MM.1S (cell line): Measurements from ENCODE around the gene PSMB11.

Experiments
- DNase-seq: peaks from one replicate; pipeline ENCODE4 v3.0.0-alpha.2; 2015
- H2AFZ ChIP-seq: fragments of 300-600 bp; sonication (generic); 2 replicates; pipeline ENCODE4 v1.6.0; 2016; ENCODE audit warnings: antibody characterized with exemption, low read length
- H3F3A ChIP-seq: fragments of 300-600 bp; sonication (generic); 2 replicates; pipeline ENCODE4 v1.6.1; 2016; ENCODE audit warnings: mild to moderate bottlenecking, antibody characterized with exemption, low read length, moderate library complexity, mixed read lengths; ENCODE audit not compliant: insufficient read depth
- H3K27ac ChIP-seq: fragments of 300-600 bp; sonication (generic); 2 replicates; pipeline ENCODE4 v1.5.1; 2016; ENCODE audit warnings: mild to moderate bottlenecking, low read length
- H3K27me3 ChIP-seq: fragments of 300-600 bp; sonication (generic); replicated peaks from 2 replicates; pipeline ENCODE4 v1.6.0; 2016; ENCODE audit warnings: low read length; ENCODE audit not compliant: insufficient read depth
- H3K36me3 ChIP-seq: fragments of 300-600 bp; sonication (generic); replicated peaks from 2 replicates; pipeline ENCODE4 v1.6.1; 2016; ENCODE audit warnings: mild to moderate bottlenecking, low read length, mixed read lengths; ENCODE audit not compliant: insufficient read depth
- H3K4me1 ChIP-seq: fragments of 300-600 bp; sonication (generic); 2 replicates; pipeline ENCODE4 v1.6.1; 2016; ENCODE audit warnings: low read length, mixed read lengths
- H3K4me2 ChIP-seq: fragments of 300-600 bp; sonication (generic); 2 replicates; pipeline ENCODE4 v1.6.0; 2016; ENCODE audit warnings: low read depth, low read length
- H3K4me3 ChIP-seq: fragments of 300-600 bp; sonication (generic); 2 replicates; pipeline ENCODE4 v1.5.1; 2016; ENCODE audit warnings: low read length, mixed read lengths
- H3K79me2 ChIP-seq: fragments of 300-600 bp; sonication (generic); 2 replicates; pipeline ENCODE4 v1.6.1; 2016; ENCODE audit warnings: mixed run types, low read length, mixed read lengths
- H3K9ac ChIP-seq: fragments of 300-600 bp; sonication (generic); 2 replicates; pipeline ENCODE4 v1.6.1; 2016; ENCODE audit warnings: low read length, mixed read lengths
- H3K9me2 ChIP-seq: fragments of 300-600 bp; sonication (generic); replicated peaks from 2 replicates; pipeline ENCODE4 v1.6.1; 2016; ENCODE audit warnings: mild to moderate bottlenecking, low read length, mixed read lengths; ENCODE audit not compliant: insufficient read depth
- H3K9me3 ChIP-seq: fragments of 300-600 bp; sonication (generic); replicated peaks from 2 replicates; pipeline ENCODE4 v1.6.1; 2016; ENCODE audit warnings: mild to moderate bottlenecking, low read length, mixed read lengths; ENCODE audit not compliant: insufficient read depth
- H4K20me1 ChIP-seq: fragments of 300-600 bp; sonication (generic); 2 replicates; pipeline ENCODE4 v1.6.1; 2016; ENCODE audit warnings: mild to moderate bottlenecking, low read length, moderate library complexity, mixed read lengths; ENCODE audit not compliant: insufficient read depth
- CTCF ChIP-seq: fragments of 300-600 bp; sonication (generic); IDR thresholded peaks from 2 replicates; pipeline ENCODE4 v1.5.1; 2016; ENCODE audit warnings: antibody characterized with exemption, low read length, mixed read lengths
- EZH2 ChIP-seq: fragments of 300-600 bp; sonication (generic); optimal IDR thresholded peaks from 2 replicates; pipeline ENCODE3; 2017; ENCODE audit warnings: low read depth, mild to moderate bottlenecking, antibody characterized with exemption, low read length, mixed read lengths
- EZH2phosphoT487 ChIP-seq: fragments of 300-600 bp; sonication (generic); IDR thresholded peaks from 2 replicates; pipeline ENCODE4 v1.6.1; 2018; ENCODE audit warnings: antibody characterized with exemption, low read length

Gene PSMB11

GRCh38 chr14:22995889-22996625, 46.0 kb upstream of the PSMB11 start:
- H3K4me3 ChIP-seq: no peak overlapping the region
- H3K27me3 ChIP-seq: no peaks in the 10 kb centered on the region
- H3K36me3 ChIP-seq: no peaks in the 10 kb centered on the region
- H2AFZ ChIP-seq: no peak overlapping the region
- TF ChIP-seq EZH2phosphoT487 (no peak), EZH2 (no peak), CTCF (no peak)
- no peaks in the 10 kb centered on the region for H3K9me2 ChIP-seq
- H3K27ac ChIP-seq: no peak overlapping the region
- DNase-seq: no peak
- no peak overlapping the region for H3K9ac ChIP-seq
- no peaks in the 10 kb centered on the region for H3F3A ChIP-seq
- no peaks in the 10 kb centered on the region for H3K4me1 ChIP-seq
- no peaks in the 10 kb centered on the region for H3K9me3 ChIP-seq
- no peaks in the 10 kb centered on the region for H4K20me1 ChIP-seq
- H3K79me2 ChIP-seq: no peaks in the 10 kb centered on the region
- no peak overlapping the region for H3K4me2 ChIP-seq

- H3K79me2 ChIP-seq: no peaks in the 10 kb centered on the region
- no peaks in the 10 kb centered on the region for H3K36me3 ChIP-seq
- no peak overlapping the region for H3K9ac ChIP-seq
- no peak for DNase-seq
- H3K9me2 ChIP-seq: no peaks in the 10 kb centered on the region
- H3K27me3 ChIP-seq: no peaks in the 10 kb centered on the region
- no peaks in the 10 kb centered on the region for H3K4me1 ChIP-seq
- no peaks in the 10 kb centered on the region for H4K20me1 ChIP-seq
- H3K9me3 ChIP-seq: no peaks in the 10 kb centered on the region
- no peaks in the 10 kb centered on the region for H3F3A ChIP-seq
- H3K27ac ChIP-seq: no peak overlapping the region
- H3K4me2 ChIP-seq: no peak overlapping the region
- H3K4me3 ChIP-seq: no peak overlapping the region
- no peak overlapping the region for H2AFZ ChIP-seq
- no peak for TF ChIP-seq CTCF
Observed at GRCh38 chr14:22996768-22997654, 45.0 kb upstream of the PSMB11 start.

DNA sequence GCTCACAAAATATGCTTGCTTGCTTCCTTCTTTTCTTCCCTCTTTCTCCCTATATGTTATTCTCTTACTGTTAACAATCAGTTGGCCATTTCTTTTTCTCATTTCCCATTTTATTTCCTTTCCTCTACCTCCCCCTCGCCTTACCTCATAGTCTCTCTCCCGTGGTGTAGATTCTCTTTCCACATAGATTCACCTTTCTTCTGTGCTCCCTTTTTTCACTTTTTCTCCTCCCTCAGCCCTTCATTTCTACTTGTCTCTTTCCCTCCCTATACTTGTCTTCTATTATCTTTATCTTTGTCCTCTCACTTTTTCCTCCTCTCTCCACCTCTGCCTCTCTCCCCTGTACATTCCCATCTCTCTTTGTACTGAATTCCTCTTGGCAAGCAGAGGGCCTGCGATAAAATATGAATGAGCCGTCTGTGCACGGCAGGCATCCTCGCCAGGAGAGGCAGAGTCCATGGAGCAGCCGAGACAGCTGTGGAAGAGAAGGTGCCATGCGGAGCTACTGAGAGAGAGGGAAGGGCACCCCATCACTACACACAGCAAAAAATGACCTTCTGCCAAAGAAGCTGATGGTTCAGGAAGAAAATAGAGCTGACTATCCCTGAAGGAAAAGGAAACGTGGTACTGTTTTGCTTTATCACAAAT, 44.2 kb upstream of the PSMB11 start:
- Histone ChIP-seq H3K4me1 (no peaks in the 10 kb centered on the region), H3K27ac (no peak overlapping the region), H3K27me3 (no peaks in the 10 kb centered on the region), H4K20me1 (no peaks in the 10 kb centered on the region), H2AFZ (no peak overlapping the region), H3F3A (no peaks in the 10 kb centered on the region), H3K4me2 (no peak overlapping the region), H3K9ac (no peak overlapping the region), H3K36me3 (no peaks in the 10 kb centered on the region), H3K9me3 (no peaks in the 10 kb centered on the region), H3K4me3 (no peak overlapping the region), H3K79me2 (no peaks in the 10 kb centered on the region), H3K9me2 (no peaks in the 10 kb centered on the region)
- no peak for TF ChIP-seq CTCF
- TF ChIP-seq EZH2phosphoT487: no peak
- TF ChIP-seq EZH2: no peak
- no peak for DNase-seq
